LNCaP clone FGC (cell line): ENCODE measurements around the gene IBA57.

ENCODE experiments used
- DNase-seq: peaks from one replicate; pipeline ENCODE4 v3.0.0-alpha.2; 2011; ENCODE audit warnings: low read depth
- H3K4me3 ChIP-seq: 2 replicates; pipeline ENCODE4 v1.5.1; 2011; ENCODE audit warnings: mild to moderate bottlenecking, low read depth, low read length, control low read depth
- CTCF ChIP-seq: IDR thresholded peaks from 2 replicates; pipeline ENCODE4 v1.5.1; 2012; ENCODE audit warnings: mild to moderate bottlenecking; ENCODE audit not compliant: control insufficient read depth, insufficient read depth; ENCODE audit errors: extremely low read depth

The IBA57 gene

DNA sequence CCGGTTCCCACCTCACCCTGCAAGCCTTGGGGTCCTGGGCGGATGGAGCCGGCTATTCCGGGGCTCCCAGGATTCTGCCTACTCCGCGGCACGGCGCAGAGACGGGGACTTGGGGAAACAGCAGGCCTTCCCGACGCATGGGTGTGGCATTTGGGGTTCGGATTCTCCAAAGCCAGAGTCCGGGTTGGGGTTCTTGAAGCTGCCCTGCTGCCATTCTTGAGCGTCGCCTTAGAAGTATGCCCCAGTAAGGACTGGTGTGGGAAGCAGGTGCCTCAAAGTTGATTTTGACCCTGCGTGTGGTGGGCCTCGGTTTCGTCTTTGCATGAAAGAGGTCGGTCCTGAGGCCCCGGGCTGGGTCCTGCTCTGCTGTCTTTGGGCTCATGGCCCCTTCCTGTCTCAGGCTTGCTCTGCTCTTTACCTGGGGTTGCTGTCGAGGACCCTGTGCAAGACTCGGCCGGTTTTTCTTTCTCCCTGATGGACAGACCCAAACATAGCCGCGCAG, 24.8 kb upstream of the IBA57 start:
- no peak for DNase-seq
- peak overlapping the region; percentile 98 for H3K4me3 ChIP-seq
- TF ChIP-seq CTCF, result no peak

DNA sequence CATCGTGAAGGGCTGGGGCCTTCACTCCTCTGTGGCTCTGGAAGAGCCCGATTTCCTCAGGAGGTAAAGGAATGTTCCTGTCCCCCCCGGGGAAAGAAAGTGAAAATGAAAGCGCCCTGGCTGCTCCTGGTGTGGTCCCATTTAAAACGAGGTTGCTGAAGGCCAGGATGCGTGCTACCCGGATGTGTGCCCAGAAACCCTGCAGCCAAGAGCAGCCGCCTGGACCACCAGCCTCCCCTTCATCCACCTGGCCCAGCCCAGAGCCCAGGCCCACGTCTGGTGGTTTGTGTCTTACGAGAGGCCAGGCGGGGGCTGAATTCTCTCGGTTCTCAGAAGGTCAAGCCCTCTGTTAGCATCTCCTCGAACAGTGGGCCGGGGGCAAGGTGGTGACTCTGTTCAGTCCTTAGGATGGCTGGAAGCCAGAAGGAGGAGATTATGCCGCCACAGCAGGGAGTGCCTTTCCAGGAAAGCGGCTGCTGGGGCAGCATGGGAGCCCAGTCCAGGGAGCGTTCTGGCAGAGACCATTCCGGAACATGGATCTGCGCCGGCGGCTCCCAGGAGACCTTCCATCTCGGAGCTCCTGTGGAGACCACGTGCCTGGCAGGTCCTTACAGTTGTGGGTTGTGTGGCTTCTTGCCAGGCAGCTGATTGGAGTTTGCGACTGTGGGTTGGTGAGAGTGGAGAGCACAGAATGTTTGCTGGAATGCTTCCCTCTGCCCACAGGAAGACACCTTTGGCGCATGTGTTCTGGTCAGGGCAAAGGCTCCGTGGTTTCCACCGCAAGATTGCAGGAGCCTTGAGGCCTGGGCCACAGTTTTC, 24.2 kb upstream of the IBA57 start:
- no peak for TF ChIP-seq CTCF
- peak overlapping the region; percentile 98 for H3K4me3 ChIP-seq
- DNase-seq, result peak; percentile 75

- TF ChIP-seq CTCF, result no peak
- no peak for DNase-seq
- H3K4me3 ChIP-seq, result peak overlapping the region; percentile 98
Observed at GRCh38 chr1:228142155-228142691, 23.4 kb upstream of the IBA57 start.

GRCh38 chr1:228142701-228143136, 22.9 kb upstream of the IBA57 start:
- DNase-seq, result no peak
- no peak for TF ChIP-seq CTCF
- H3K4me3 ChIP-seq, result peak overlapping the region; percentile 98

GRCh38 chr1:228143480-228144192, 22.0 kb upstream of the IBA57 start:
- no peak overlapping the region for H3K4me3 ChIP-seq
- no peak for TF ChIP-seq CTCF
- no peak for DNase-seq

- no peak for TF ChIP-seq CTCF
- no peak overlapping the region for H3K4me3 ChIP-seq
- no peak for DNase-seq
Observed at GRCh38 chr1:228144193-228144992, 21.2 kb upstream of the IBA57 start.
